Parathyroid adenoma (tissue), 2 donors: ENCODE measurements around the gene FAM20A.

Source experiments
- H2AFZ ChIP-seq: fragments of 300-600 bp; sonication (generic); one replicate; pipeline ENCODE4 v1.7.0; 2017; ENCODE audit warnings: antibody characterized with exemption, mild to moderate bottlenecking
- H3K27ac ChIP-seq: fragments of 300-600 bp; sonication (generic); one replicate; pipeline ENCODE4 v1.7.0; 2017
- H3K27me3 ChIP-seq: fragments of 300-600 bp; sonication (generic); one replicate; pipeline ENCODE4 v1.7.0; 2017; ENCODE audit warnings: low read length; ENCODE audit not compliant: control insufficient read depth, insufficient read depth
- H3K36me3 ChIP-seq: fragments of 300-600 bp; sonication (generic); one replicate; pipeline ENCODE4 v1.7.0; 2017; ENCODE audit warnings: low read length; ENCODE audit not compliant: control insufficient read depth, insufficient read depth
- H3K4me1 ChIP-seq: fragments of 300-600 bp; sonication (generic); one replicate; pipeline ENCODE4 v1.7.0; 2017; ENCODE audit warnings: control low read depth
- H3K4me2 ChIP-seq: fragments of 300-600 bp; sonication (generic); one replicate; pipeline ENCODE4 v1.7.0; 2017; ENCODE audit warnings: low read length
- H3K4me3 ChIP-seq: fragments of 300-600 bp; sonication (generic); one replicate; pipeline ENCODE4 v1.7.0; 2017; ENCODE audit warnings: low read depth, low read length
- H3K79me2 ChIP-seq: fragments of 300-600 bp; sonication (generic); one replicate; pipeline ENCODE4 v1.7.0; 2017; ENCODE audit warnings: control low read depth
- H3K9ac ChIP-seq: fragments of 300-600 bp; sonication (generic); one replicate; pipeline ENCODE4 v1.7.0; 2017; ENCODE audit warnings: mild to moderate bottlenecking
- H3K9me3 ChIP-seq: fragments of 300-600 bp; sonication (generic); one replicate; pipeline ENCODE4 v1.7.0; 2017; ENCODE audit warnings: low read length; ENCODE audit not compliant: control insufficient read depth
- TF ChIP-seq, protein P1 (sequence below): fragments of 300-600 bp; sonication (generic); IDR thresholded peaks from one replicate; pipeline ENCODE4 v1.7.0; 2017; ENCODE audit warnings: antibody characterized with exemption, mild to moderate bottlenecking
- donor health status: primary hyperparathyroidism.

The FAM20A gene

GRCh38 chr17:68535922-68536321 is 65.2 kb downstream of the FAM20A start:
- Histone ChIP-seq H3K27me3 (no peaks in the 10 kb centered on the region), H3K27ac (no peak overlapping the region), H3K36me3 (no peaks in the 10 kb centered on the region), H3K79me2 (peaks cover 3% of the 10 kb centered on the region), H2AFZ (no peak overlapping the region), H3K9ac (no peak overlapping the region), H3K4me2 (no peak overlapping the region), H3K9me3 (no peaks in the 10 kb centered on the region), H3K4me1 (no peaks in the 10 kb centered on the region), H3K4me3 (no peak overlapping the region)
- TF ChIP-seq, protein P1, sequence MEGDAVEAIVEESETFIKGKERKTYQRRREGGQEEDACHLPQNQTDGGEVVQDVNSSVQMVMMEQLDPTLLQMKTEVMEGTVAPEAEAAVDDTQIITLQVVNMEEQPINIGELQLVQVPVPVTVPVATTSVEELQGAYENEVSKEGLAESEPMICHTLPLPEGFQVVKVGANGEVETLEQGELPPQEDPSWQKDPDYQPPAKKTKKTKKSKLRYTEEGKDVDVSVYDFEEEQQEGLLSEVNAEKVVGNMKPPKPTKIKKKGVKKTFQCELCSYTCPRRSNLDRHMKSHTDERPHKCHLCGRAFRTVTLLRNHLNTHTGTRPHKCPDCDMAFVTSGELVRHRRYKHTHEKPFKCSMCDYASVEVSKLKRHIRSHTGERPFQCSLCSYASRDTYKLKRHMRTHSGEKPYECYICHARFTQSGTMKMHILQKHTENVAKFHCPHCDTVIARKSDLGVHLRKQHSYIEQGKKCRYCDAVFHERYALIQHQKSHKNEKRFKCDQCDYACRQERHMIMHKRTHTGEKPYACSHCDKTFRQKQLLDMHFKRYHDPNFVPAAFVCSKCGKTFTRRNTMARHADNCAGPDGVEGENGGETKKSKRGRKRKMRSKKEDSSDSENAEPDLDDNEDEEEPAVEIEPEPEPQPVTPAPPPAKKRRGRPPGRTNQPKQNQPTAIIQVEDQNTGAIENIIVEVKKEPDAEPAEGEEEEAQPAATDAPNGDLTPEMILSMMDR = no peak

DNA sequence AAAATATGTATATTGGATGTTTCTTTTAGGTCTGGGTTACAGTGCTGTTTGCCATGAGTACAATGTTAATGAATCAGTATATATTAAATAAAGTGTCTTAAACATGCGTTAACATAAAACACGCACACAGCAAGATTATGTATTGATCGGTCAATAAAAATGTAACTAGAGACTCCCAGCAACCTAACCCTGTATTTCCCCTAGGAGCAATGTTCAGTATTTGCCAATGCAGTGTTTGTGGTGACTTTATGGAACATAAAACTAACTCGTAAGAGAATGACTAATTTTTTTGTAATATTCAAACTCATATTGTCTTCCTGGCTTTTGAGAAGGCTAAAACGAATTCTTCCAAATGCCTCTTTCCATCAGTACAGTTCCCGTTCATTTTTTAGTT is 66.5 kb downstream of the FAM20A start:
- Histone ChIP-seq H3K36me3 (no peaks in the 10 kb centered on the region), H3K4me2 (no peak overlapping the region), H2AFZ (no peak overlapping the region), H3K4me3 (no peak overlapping the region), H3K9me3 (no peaks in the 10 kb centered on the region), H3K27ac (no peak overlapping the region), H3K27me3 (no peaks in the 10 kb centered on the region), H3K9ac (no peak overlapping the region), H3K4me1 (no peaks in the 10 kb centered on the region), H3K79me2 (peaks cover 4% of the 10 kb centered on the region)
- TF ChIP-seq, protein P1 = no peak

GRCh38 chr17:68533887-68534694 is 67.1 kb downstream of the FAM20A start:
- no peaks in the 10 kb centered on the region for H3K27me3 ChIP-seq
- no peak overlapping the region for H3K27ac ChIP-seq
- H3K36me3 ChIP-seq = no peaks in the 10 kb centered on the region
- H3K4me1 ChIP-seq = no peaks in the 10 kb centered on the region
- peaks cover 5% of the 10 kb centered on the region for H3K79me2 ChIP-seq
- H3K9ac ChIP-seq = no peak overlapping the region
- TF ChIP-seq, protein P1 = peak; percentile 36
- no peaks in the 10 kb centered on the region for H3K9me3 ChIP-seq
- no peak overlapping the region for H3K4me3 ChIP-seq
- no peak overlapping the region for H2AFZ ChIP-seq
- no peak overlapping the region for H3K4me2 ChIP-seq

- Histone ChIP-seq H2AFZ (no peak overlapping the region), H3K4me3 (no peak overlapping the region), H3K27ac (no peak overlapping the region), H3K4me2 (no peak overlapping the region), H3K4me1 (no peaks in the 10 kb centered on the region), H3K27me3 (no peaks in the 10 kb centered on the region), H3K9me3 (no peaks in the 10 kb centered on the region), H3K79me2 (peaks cover 8% of the 10 kb centered on the region), H3K36me3 (no peaks in the 10 kb centered on the region), H3K9ac (no peak overlapping the region)
- TF ChIP-seq, protein P1 = no peak
Measured at GRCh38 chr17:68532826-68533225, 68.3 kb downstream of the FAM20A start.

DNA sequence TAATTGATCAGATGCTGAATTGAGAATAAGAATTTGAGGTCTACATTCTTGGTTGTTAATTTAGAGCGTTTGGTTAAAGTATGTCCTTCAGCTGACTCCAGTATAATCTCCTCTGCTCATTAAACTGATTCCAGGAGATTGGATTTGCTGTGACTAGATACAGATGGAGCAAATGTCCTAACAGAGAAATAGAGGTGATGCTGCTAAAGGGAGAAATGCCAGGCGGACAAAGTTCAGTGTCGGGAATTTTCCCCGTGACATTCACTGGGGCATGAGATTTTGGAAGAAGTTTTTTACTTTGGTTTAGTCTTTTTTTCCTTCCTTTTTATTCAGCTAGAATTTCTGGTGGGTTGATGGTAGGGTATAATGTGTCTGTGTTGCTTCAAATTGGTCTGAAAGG is 69.9 kb downstream of the FAM20A start:
- Histone ChIP-seq H3K4me2 (no peak overlapping the region), H3K36me3 (no peaks in the 10 kb centered on the region), H3K27ac (no peak overlapping the region), H3K4me1 (no peaks in the 10 kb centered on the region), H3K79me2 (peaks cover 13% of the 10 kb centered on the region), H3K27me3 (no peaks in the 10 kb centered on the region), H3K9ac (no peak overlapping the region), H3K9me3 (no peaks in the 10 kb centered on the region), H3K4me3 (no peak overlapping the region), H2AFZ (no peak overlapping the region)
- TF ChIP-seq, protein P1 = no peak
